IMR-90 (cell line): Measurements from ENCODE around the gene CAP2. TPM values are rescaled to one million over a fixed set of nuclear protein-coding genes. Genes with fewer than 3 reads are reported as not detected.

Source experiments
- ATAC-seq: fragments of 200-7000 bp; cut with Tn5 transposase; 2 replicates; pipeline ENCODE4 v1.9.1; 2020; ENCODE audit warnings: low read depth, mild to moderate bottlenecking, moderate library complexity
- BruUV-seq: library from RNA; stranded (reverse); fragments of 400-500 nt; replicated peaks from 2 replicates; lab custom pipeline; 2021; lab: Mats Ljungman, UMichigan
- CTCF ChIA-PET: fragments of 300-600 bp; formaldehyde crosslinking; extraction: SDS; loops from one replicate; lab custom pipeline; 2021; ENCODE audit warnings: antibody characterized with exemption; lab: Yijun Ruan, JAX
- POLR2A ChIA-PET: fragments of 300-600 bp; sonication (Branson Sonifier 250); formaldehyde crosslinking; loops from one replicate; lab custom pipeline; 2022; ENCODE audit warnings: antibody characterized with exemption; ENCODE audit not compliant: unreplicated experiment; lab: Charles Lee
- DNase-seq: peaks from one replicate; pipeline ENCODE4 v3.0.0; 2013
- H2AFZ ChIP-seq: replicated peaks from 2 replicates; pipeline ENCODE3; 2013; ENCODE audit warnings: low read length, mild to moderate bottlenecking; ENCODE audit not compliant: poor library complexity
- H2AK5ac ChIP-seq: 2 replicates; pipeline ENCODE4 v1.6.1; 2013; ENCODE audit warnings: low read depth, low read length, inconsistent platforms
- H2AK9ac ChIP-seq: replicated peaks from 2 replicates; pipeline ENCODE3; 2013; ENCODE audit warnings: mild to moderate bottlenecking, low read depth, low read length, moderate library complexity; ENCODE audit not compliant: poor library complexity
- H2BK120ac ChIP-seq: 2 replicates; pipeline ENCODE4 v1.6.1; 2013; ENCODE audit warnings: low read depth, low read length, inconsistent platforms
- H2BK15ac ChIP-seq: 3 replicates; pipeline ENCODE4 v1.6.1; 2013; ENCODE audit warnings: low read depth, low read length, inconsistent platforms
- H2BK20ac ChIP-seq: 2 replicates; pipeline ENCODE4 v1.6.1; 2013; ENCODE audit warnings: low read depth, mild to moderate bottlenecking, inconsistent platforms, low read length, moderate library complexity
- H2BK5ac ChIP-seq: 2 replicates; pipeline ENCODE4 v1.6.1; 2013; ENCODE audit warnings: mild to moderate bottlenecking, low read depth, low read length, inconsistent platforms; ENCODE audit not compliant: poor library complexity, severe bottlenecking
- H3K14ac ChIP-seq: replicated peaks from 2 replicates; pipeline ENCODE4 v1.6.1; 2013; ENCODE audit warnings: low read depth, low read length, inconsistent platforms
- H3K18ac ChIP-seq: 2 replicates; pipeline ENCODE4 v1.6.1; 2013; ENCODE audit warnings: low read depth, low read length, control low read depth
- H3K23ac ChIP-seq: 2 replicates; pipeline ENCODE4 v1.6.1; 2013; ENCODE audit warnings: low read depth, low read length, inconsistent platforms
- H3K27ac ChIP-seq: 2 replicates; pipeline ENCODE4 v1.5.1; 2013; ENCODE audit warnings: mild to moderate bottlenecking, control low read depth, low read length; ENCODE audit not compliant: insufficient read depth
- H3K27me3 ChIP-seq: 2 replicates; pipeline ENCODE4 v1.6.1; 2013; ENCODE audit warnings: low read length; ENCODE audit not compliant: control insufficient read depth, insufficient read depth
- H3K36me3 ChIP-seq: 2 replicates; pipeline ENCODE4 v1.6.1; 2013; ENCODE audit warnings: low read length, mixed read lengths; ENCODE audit not compliant: control insufficient read depth, insufficient read depth
- H3K4ac ChIP-seq: 2 replicates; pipeline ENCODE4 v1.6.1; 2013; ENCODE audit warnings: low read depth, low read length, inconsistent platforms
- H3K4me1 ChIP-seq: 2 replicates; pipeline ENCODE4 v1.6.1; 2013; ENCODE audit warnings: low read length, mixed read lengths; ENCODE audit not compliant: control insufficient read depth, insufficient read depth
- H3K4me2 ChIP-seq: 2 replicates; pipeline ENCODE4 v1.6.1; 2013; ENCODE audit warnings: low read depth, mild to moderate bottlenecking, control low read depth, low read length, moderate library complexity
- H3K4me3 ChIP-seq: 2 replicates; pipeline ENCODE4 v1.5.1; 2013; ENCODE audit warnings: low read depth, mild to moderate bottlenecking, control low read depth, low read length, moderate library complexity; ENCODE audit not compliant: insufficient read depth
- H3K56ac ChIP-seq: 2 replicates; pipeline ENCODE4 v1.6.1; 2013; ENCODE audit warnings: low read length, inconsistent platforms; ENCODE audit not compliant: insufficient read depth; ENCODE audit errors: extremely low read depth
- H3K79me1 ChIP-seq, 2 experiments: 2 replicates each; pipeline ENCODE4 v1.6.1; 2013; ENCODE audit warnings: low read length in 2 of 2, inconsistent platforms in 1 of 2, low read depth in 1 of 2
- H3K9ac ChIP-seq: 2 replicates; pipeline ENCODE4 v1.6.1; 2013; ENCODE audit warnings: low read depth, low read length, control low read depth
- H3K9me1 ChIP-seq: 2 replicates; pipeline ENCODE4 v1.6.1; 2013; ENCODE audit warnings: low read length, inconsistent platforms; ENCODE audit not compliant: insufficient read depth
- H3K9me3 ChIP-seq: 2 replicates; pipeline ENCODE4 v1.6.1; 2013; ENCODE audit warnings: low read length; ENCODE audit not compliant: control insufficient read depth, insufficient read depth
- H4K20me1 ChIP-seq: 2 replicates; pipeline ENCODE4 v1.6.1; 2013; ENCODE audit warnings: low read length, inconsistent platforms; ENCODE audit not compliant: insufficient read depth
- H4K5ac ChIP-seq: 2 replicates; pipeline ENCODE4 v1.6.1; 2013; ENCODE audit warnings: mild to moderate bottlenecking, low read depth, low read length, control low read depth
- H4K8ac ChIP-seq, 2 experiments: 2 replicates each; pipeline ENCODE4 v1.6.1; 2013; ENCODE audit warnings: low read depth in 2 of 2, low read length in 2 of 2, control low read depth in 1 of 2, inconsistent platforms in 1 of 2
- H4K91ac ChIP-seq: 2 replicates; pipeline ENCODE4 v1.6.1; 2013; ENCODE audit warnings: low read depth, low read length, inconsistent platforms; ENCODE audit not compliant: insufficient read depth
- BHLHE40 ChIP-seq: fragments of 150-350 bp; IDR thresholded peaks from 2 replicates; pipeline ENCODE4 v1.6.1; 2016; ENCODE audit warnings: mild to moderate bottlenecking, low read depth, low read length
- CEBPB ChIP-seq: IDR thresholded peaks from 2 replicates; pipeline ENCODE4 v1.6.1; 2012; ENCODE audit warnings: low read depth, low read length, improper control_type of control experiment
- MAFK ChIP-seq: IDR thresholded peaks from 2 replicates; pipeline ENCODE4 v1.6.1; 2012; ENCODE audit warnings: low read depth, low read length, improper control_type of control experiment
- MAZ ChIP-seq: IDR thresholded peaks from 2 replicates; pipeline ENCODE4 v1.6.1; 2012; ENCODE audit warnings: low read depth, mild to moderate bottlenecking, low read length, improper control_type of control experiment, moderate library complexity, borderline replicate concordance
- NFE2L2 ChIP-seq: fragments of 150-350 bp; IDR thresholded peaks from 2 replicates; pipeline ENCODE4 v1.6.1; 2016; ENCODE audit warnings: low read depth, mild to moderate bottlenecking, low read length
- RAD21 ChIP-seq: IDR thresholded peaks from 2 replicates; pipeline ENCODE4 v1.6.1; 2012; ENCODE audit warnings: low read length, improper control_type of control experiment
- RCOR1 ChIP-seq: IDR thresholded peaks from 2 replicates; pipeline ENCODE4 v1.6.1; 2012; ENCODE audit warnings: mild to moderate bottlenecking, low read length, improper control_type of control experiment; ENCODE audit not compliant: insufficient replicate concordance
- RFX5 ChIP-seq: IDR thresholded peaks from 2 replicates; pipeline ENCODE4 v1.8.0; 2012; ENCODE audit warnings: low read depth, mild to moderate bottlenecking, low read length, moderate library complexity
- WGBS, 2 experiments: methylation state at CpG; one replicate each; pipeline versions ENCODE4 v1.1.5 to v1.1.7; 2013; ENCODE audit warnings: missing lambda C conversion rate in 2 of 2; ENCODE audit not compliant: insufficient read length in 1 of 2; ENCODE audit errors: extremely low coverage in 2 of 2; 5-methylcytosine and 5-hydroxymethylcytosine counted together
- dilution Hi-C: fragments of 300-500 bp; cut with HindIII; formaldehyde crosslinking; loops from one replicate; pipeline ENCODE4 v1.14.3; 2018; ENCODE audit warnings: low sequenced_read_pairs; ENCODE audit not compliant: unreplicated experiment
- in situ Hi-C: fragments of 300-500 bp; cut with MboI; formaldehyde crosslinking; loops from 3 replicates; pipeline ENCODE4 v1.14.3; 2019; ENCODE audit warnings: low sequenced_read_pairs, inconsistent platforms, mixed read lengths
- intact Hi-C: fragments of 100-400 bp; cut with micrococcal nuclease; formaldehyde crosslinking; loops from 2 replicates; pipeline ENCODE4 v1.10.0; 2022
- polyA plus RNA-seq, 3 experiments: library from polyadenylated mRNA; depleted of rRNA; stranded (reverse); fragments of >200 nt; gene quantifications; 2 replicates each; pipeline ENCODE4 v1.2.3, GENCODE V29; 2012; ENCODE audit warnings: low replicate concordance in 1 of 3
- total RNA-seq: library from RNA; depleted of rRNA; stranded (reverse); fragments of >200 nt; gene quantifications from 2 replicates; pipeline ENCODE4 v1.2.3, GENCODE V29; 2012
- TF ChIP-seq, protein P1 (sequence below): conservative IDR thresholded peaks from 2 replicates; pipeline ENCODE4 v1.5.1; 2012; ENCODE audit warnings: mild to moderate bottlenecking, low read depth, low read length, improper control_type of control experiment
- TF ChIP-seq, protein P2 (sequence below): fragments of 150-350 bp; IDR thresholded peaks from 2 replicates; pipeline ENCODE4 v1.6.1; 2016; ENCODE audit warnings: low read depth, mild to moderate bottlenecking, low read length, moderate library complexity, borderline replicate concordance

CAP2 gene
- total and polyA plus RNA-seq, 2 of the 4 experiments (the other 2 are of a cell fraction): 14.5 to 27.5 TPM

DNA sequence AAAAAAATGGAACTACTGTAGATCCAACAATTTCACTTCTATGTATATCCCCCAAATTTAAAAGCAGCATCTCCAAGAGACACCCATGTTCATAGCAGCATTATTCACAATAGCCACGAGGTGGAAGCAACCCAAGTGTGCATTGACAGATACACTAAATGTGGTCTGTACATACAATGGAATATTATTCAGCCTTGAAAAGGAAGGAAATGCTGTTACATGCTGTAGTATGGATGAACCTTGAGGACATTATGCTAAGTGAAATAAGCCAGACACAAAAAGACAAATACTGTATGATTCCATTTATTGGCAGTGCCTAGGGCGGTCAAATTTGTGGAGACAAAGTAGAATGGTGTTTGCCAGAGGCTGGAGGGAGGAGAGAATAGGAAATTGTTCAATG, 34.2 kb downstream of the CAP2 start:
- no peaks in the 10 kb centered on the region for H3K27me3 ChIP-seq
- H3K23ac ChIP-seq: no peak overlapping the region
- in situ Hi-C loops (no loop called here), intact Hi-C loops (no loop called here), dilution Hi-C loops (no loop called here)
- H4K5ac ChIP-seq: no peak overlapping the region
- no peak overlapping the region for H2AFZ ChIP-seq
- POLR2A ChIA-PET: no interaction called here
- CTCF ChIA-PET: no interaction called here
- H3K9me1 ChIP-seq: peaks cover 4% of the 10 kb centered on the region; the same call in 1 of the 2 replicates
- ATAC-seq (no peak), DNase-seq (no peak)
- H2AK9ac ChIP-seq: no peak overlapping the region
- no peak overlapping the region for H3K14ac ChIP-seq
- no peak for TF ChIP-seq NFE2L2
- TF ChIP-seq MAZ: no peak
- TF ChIP-seq, protein P1, sequence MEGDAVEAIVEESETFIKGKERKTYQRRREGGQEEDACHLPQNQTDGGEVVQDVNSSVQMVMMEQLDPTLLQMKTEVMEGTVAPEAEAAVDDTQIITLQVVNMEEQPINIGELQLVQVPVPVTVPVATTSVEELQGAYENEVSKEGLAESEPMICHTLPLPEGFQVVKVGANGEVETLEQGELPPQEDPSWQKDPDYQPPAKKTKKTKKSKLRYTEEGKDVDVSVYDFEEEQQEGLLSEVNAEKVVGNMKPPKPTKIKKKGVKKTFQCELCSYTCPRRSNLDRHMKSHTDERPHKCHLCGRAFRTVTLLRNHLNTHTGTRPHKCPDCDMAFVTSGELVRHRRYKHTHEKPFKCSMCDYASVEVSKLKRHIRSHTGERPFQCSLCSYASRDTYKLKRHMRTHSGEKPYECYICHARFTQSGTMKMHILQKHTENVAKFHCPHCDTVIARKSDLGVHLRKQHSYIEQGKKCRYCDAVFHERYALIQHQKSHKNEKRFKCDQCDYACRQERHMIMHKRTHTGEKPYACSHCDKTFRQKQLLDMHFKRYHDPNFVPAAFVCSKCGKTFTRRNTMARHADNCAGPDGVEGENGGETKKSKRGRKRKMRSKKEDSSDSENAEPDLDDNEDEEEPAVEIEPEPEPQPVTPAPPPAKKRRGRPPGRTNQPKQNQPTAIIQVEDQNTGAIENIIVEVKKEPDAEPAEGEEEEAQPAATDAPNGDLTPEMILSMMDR: no peak
- no peak for TF ChIP-seq MAFK
- no peak for TF ChIP-seq RFX5
- TF ChIP-seq, protein P2, sequence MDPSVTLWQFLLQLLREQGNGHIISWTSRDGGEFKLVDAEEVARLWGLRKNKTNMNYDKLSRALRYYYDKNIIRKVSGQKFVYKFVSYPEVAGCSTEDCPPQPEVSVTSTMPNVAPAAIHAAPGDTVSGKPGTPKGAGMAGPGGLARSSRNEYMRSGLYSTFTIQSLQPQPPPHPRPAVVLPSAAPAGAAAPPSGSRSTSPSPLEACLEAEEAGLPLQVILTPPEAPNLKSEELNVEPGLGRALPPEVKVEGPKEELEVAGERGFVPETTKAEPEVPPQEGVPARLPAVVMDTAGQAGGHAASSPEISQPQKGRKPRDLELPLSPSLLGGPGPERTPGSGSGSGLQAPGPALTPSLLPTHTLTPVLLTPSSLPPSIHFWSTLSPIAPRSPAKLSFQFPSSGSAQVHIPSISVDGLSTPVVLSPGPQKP: no peak
- TF ChIP-seq RCOR1: no peak
- no peak for TF ChIP-seq BHLHE40
- no peak for TF ChIP-seq CEBPB
- TF ChIP-seq RAD21: no peak
- H4K8ac ChIP-seq: no peak overlapping the region
- H3K4me3 ChIP-seq: no peak overlapping the region
- no TSS peak for BruUV-seq
- H2BK5ac ChIP-seq: no peak overlapping the region
- no peak overlapping the region for H3K18ac ChIP-seq
- no peak overlapping the region for H2BK15ac ChIP-seq
- no peak overlapping the region for H3K27ac ChIP-seq
- H3K9me3 ChIP-seq: no peaks in the 10 kb centered on the region
- peaks cover 12% of the 10 kb centered on the region for H3K4me1 ChIP-seq
- peaks cover 11% of the 10 kb centered on the region for H3K36me3 ChIP-seq
- H3K4ac ChIP-seq: no peak overlapping the region
- no peak overlapping the region for H3K56ac ChIP-seq
- H2AK5ac ChIP-seq: no peak overlapping the region
- no peak overlapping the region for H2BK120ac ChIP-seq
- H3K4me2 ChIP-seq: no peak overlapping the region
- no peak overlapping the region for H3K9ac ChIP-seq
- peaks cover 12% of the 10 kb centered on the region; the same call in 1 of the 2 replicates for H4K20me1 ChIP-seq
- H2BK20ac ChIP-seq: no peak overlapping the region
- WGBS, 2 experiments: no CpG with 5 or more reads among the region's 2 CpGs
- no peak overlapping the region for H4K91ac ChIP-seq
- H3K79me1 ChIP-seq: peaks cover 4 to 30% of the 10 kb centered on the region in 2 experiments; a peak in 3 of 4 replicates
